ENCODE results near the gene SLC39A12.
"Not testable (repeated sequence)": the region's sequence is repeated elsewhere in the genome, so short reads cannot be mapped to it uniquely, and the experiment has no call there.

SLC39A12 gene

DNA sequence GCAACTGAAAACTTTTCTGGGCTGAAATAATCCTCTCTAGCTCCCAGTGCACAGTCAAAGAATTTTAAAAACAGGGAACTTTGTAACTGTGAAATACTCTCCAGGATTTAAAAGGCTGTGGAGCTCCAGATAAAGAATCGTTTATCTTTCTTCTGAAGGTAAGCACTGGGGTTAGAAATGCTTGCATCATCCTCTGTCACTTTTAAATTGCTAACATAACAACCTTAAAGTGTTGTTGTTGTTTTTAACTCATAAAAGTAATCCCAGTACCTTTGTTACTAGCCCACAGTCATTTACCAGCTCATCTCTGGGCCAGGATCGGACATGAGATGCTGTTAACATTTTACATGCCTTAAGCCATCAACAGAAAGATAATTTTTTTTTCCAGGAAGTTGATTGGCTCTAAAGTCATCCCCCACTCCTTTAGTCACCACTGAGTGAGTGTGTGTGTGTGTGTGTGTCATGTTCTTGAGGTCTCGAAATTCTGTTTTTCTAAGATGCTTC, at the start of gene SLC39A12:
Gene SLC39A12, plus strand, starts transcription at position 51 of the 504 bp plus-strand sequence. CDS start 1,359 bp downstream, outside the sequence.
- no peak for DNase-seq (ENCODE audit: low spot score)

GRCh38 chr10:17904564-17904963, 47.2 kb upstream of the SLC39A12 start:
- DNase-seq (ENCODE audit: low spot score) = no peak

- no peak for DNase-seq (ENCODE audit: low spot score)
These were observed 46.2 kb upstream of the SLC39A12 start for GRCh38 chr10:17905491-17905890.

DNA sequence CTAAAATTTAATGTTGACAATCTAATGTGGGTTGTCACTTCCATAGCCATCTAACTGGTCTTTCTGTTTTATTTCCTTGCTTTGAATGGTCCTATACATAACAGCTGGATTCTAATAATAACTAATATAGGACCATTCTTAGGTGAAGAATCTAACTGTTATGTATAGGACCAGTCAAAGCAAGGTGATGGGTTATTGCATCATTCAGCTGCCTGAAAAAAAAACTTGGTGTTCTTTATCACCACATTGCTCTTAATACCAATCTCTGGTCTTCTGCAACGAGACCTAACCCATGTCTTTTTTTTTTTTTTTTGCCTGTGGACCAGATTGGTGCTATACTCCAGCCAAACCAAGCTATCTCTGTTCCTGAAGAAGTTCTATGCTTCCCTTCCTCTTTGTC, 45.7 kb upstream of the SLC39A12 start:
- DNase-seq (ENCODE audit: low spot score) = no peak

GRCh38 chr10:17907641-17908040, 44.1 kb upstream of the SLC39A12 start:
- DNase-seq (ENCODE audit: low spot score) = no peak

- no peak for DNase-seq (ENCODE audit: low spot score)
These were observed 41.5 kb upstream of the SLC39A12 start for GRCh38 chr10:17910125-17910789.

GRCh38 chr10:17912754-17913153, 39.0 kb upstream of the SLC39A12 start:
- DNase-seq (ENCODE audit: low spot score) = no peak

GRCh38 chr10:17913604-17914003, 38.1 kb upstream of the SLC39A12 start:
- DNase-seq (ENCODE audit: low spot score) = no peak

DNA sequence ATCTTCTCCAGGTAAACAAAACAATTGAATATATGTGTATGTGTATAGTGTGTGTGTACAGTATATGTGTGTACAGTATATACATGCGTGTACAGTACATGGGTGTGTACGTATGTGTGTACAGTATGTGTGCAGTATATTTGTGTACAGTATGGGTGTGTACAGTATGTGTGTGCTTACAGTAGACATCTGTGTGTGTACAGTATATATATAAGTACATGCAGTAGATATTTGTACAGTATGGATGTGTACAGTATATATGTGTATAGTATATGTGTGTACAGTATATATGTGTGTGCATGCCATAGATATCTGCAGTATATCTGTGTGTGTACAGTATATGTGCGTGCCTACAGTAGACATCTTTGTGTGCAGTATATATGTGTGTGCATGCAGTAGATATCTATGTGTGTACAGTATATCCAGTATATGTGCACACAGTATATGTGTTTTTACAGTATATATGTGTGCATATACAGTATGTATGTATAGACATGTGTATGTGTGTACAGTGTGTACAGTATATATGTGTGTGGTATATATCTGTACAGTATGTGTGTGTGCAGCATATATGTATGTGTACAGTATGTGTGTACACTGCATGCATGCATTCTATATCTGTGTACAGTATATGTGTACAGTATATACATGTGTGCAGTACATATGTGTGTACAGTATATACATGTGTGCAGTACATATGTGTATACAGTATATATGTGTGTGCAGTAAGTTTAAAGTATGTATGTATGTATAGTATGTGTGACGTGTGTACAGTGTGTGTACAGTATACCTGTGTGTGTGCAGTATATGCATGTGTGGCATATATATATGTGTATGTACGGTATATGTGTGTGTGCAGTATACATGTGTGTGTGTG, 37.3 kb upstream of the SLC39A12 start:
- no peak for DNase-seq (ENCODE audit: low spot score)

- DNase-seq (ENCODE audit: low spot score) = no peak
These were observed 36.5 kb upstream of the SLC39A12 start for GRCh38 chr10:17915181-17915580.

GRCh38 chr10:17918187-17918903, 33.4 kb upstream of the SLC39A12 start:
- DNase-seq (ENCODE audit: low spot score) = no peak

DNA sequence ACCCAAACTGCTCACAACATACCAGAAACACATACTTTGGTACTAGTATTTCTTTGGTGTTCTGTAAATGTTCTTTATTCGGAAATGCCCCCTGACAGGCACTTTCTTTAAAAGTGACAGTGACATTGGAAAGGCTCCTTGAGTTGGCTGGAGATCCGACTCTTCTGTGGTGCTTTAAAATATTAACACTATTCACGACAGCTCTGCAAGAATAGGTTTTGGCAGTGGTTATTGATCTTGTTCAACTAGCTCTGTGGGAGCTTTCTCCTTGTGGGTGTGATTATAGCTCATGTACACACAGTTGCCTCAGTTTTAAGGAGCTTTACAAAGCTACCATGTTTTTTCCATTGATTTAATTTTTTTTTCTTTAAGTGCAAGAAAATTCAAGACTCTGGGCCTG, 30.3 kb upstream of the SLC39A12 start:
- DNase-seq (ENCODE audit: low spot score) = no peak

DNA sequence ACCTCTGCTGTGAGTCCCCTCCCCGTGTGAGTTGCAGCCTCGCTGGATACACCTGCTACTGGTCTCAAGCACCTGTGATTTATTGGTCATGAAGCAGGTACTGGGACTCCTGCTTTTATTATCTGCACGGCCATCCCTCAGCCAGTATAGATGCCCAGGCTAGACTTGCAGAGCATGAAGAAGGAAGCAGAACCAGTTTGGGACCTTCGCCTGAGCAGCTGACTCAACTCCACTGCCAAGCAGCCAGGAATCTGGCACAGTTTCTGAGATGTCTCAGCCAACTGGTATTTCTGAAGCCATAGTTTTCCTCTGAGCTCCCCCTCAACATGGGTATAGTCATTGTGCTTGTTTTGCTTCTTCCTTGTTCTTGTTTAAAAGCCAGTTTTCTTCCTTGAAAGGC, 28.0 kb upstream of the SLC39A12 start:
- DNase-seq (ENCODE audit: low spot score) = no peak

DNA sequence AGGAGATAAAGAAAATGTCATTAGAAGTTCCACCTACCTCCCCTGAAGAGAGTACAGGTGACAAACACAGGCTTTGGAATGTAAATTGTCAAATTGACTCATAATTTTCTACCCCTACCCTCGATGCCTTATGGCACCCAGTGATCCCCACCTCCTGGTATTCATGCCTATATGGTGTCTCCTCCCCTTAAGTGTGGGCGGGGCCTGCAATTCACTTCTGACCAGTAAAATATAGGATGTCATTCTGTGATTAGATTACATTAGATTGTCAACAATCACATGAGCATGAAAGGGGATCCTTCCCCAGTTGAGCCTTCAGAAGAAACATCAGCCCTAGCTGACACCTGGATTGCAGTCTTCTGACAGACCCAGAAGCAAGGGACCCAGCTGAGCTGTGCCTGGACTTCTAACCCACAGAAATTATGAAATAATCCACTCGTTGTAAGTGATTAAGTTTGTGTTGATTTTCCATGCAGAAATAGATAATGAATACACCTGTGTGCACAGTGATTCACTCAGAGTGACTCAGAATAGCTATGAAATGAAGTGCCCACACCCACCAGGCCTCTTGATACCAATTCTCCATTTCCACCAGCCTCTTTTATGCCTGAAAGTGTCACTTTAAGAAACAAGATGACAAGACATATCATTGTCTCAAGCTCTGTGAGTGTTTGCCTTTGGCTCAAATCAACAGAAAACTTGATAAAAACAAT, 8.5 kb upstream of the SLC39A12 start:
- DNase-seq (ENCODE audit: low spot score) = no peak

DNA sequence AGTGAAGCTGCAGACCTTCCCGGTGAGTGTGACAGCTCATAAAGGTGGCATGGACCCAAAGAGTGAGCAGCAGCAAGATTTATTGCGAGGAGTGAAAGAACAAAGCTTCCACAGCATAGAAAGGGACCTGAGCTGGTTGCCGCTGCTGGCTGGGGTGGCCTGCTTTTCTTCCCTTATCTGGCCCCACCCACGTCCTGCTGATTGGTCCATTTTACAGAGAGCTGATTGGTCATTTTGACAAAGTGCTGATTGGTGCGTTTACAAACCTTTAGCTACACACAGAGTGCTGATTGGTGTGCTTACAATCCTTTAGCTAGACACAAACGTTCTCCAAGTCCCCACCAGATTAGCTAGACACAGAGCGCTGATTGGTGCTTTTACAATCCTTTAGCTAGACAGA, 1.4 kb upstream of the SLC39A12 start:
- not testable (repeated sequence) for DNase-seq (ENCODE audit: low spot score)

DNA sequence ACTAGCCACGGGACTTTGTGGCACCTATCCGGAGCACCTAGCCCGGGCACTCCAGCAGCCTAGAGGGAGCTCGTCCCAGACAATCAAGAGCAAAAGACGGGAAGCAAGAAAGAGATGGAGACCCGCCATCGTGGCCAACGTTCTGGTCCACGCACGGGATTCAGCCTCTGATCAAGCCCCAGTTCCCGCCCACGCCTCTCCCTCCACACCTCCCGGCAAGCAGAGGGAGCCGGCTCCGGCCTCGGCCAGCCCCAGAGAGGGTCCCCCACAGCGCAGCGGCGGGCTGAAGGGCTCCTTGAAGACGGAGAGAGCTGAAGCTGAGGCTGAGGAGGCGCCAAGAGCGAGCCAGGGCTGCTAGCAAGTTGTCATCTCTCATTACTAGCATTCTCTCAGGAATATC, 992 bp upstream of the SLC39A12 start:
- DNase-seq (ENCODE audit: low spot score) = no peak

DNA sequence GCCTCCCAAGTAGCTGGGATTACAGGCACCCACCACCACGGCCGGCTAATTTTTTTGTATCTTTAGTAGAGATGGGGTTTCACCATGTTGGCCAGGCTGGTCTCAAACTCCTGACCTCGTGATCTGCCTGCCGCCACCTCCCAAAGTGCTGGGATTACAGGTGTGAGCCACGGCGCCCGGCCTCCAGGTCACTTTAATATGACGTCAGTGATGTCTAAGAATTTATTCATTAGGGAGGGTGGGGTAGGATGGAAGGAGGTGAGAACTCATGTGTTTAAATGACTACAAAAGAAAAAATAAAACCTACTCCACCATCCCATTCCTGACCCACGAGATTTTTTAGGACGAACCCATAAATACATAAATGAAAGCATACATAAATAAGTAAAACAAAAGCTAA, 2.7 kb downstream of the SLC39A12 start:
- not testable (repeated sequence) for DNase-seq (ENCODE audit: low spot score)

GRCh38 chr10:17954861-17955260, 3.1 kb downstream of the SLC39A12 start:
- DNase-seq (ENCODE audit: low spot score) = no peak

DNA sequence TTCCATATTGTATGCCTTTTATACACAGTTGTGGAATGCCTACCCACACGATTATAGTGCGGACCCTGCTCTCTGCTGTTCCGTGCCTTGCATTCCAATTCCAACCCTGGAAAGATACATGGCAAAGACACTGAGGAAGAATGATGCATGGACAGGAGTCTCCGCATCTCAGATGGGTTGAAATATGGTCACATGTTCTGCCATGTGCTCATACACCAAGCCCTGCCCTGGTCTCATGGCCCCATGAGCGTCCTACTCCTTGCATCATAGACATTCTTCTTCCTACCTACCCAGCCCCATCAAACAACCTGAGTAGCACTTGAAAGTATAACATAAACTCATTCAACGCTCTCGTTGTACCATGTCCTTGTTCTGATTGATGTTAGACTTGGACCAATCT, 6.3 kb downstream of the SLC39A12 start:
- DNase-seq (ENCODE audit: low spot score) = no peak

- no peak for DNase-seq (ENCODE audit: low spot score)
These were observed 8.2 kb downstream of the SLC39A12 start for GRCh38 chr10:17959870-17960269.

- no peak for DNase-seq (ENCODE audit: low spot score)
These were observed 10.1 kb downstream of the SLC39A12 start for GRCh38 chr10:17961551-17962422.

All from ecto neural progenitor cell (in vitro differentiated cells).